ENCODE data around the gene ADAD2.

Gene ADAD2

GRCh38 chr16:84223456-84223855, 32.5 kb downstream of the ADAD2 start:
- no peak for DNase-seq (ENCODE audit: low read depth in 2 of 2)

GRCh38 chr16:84224554-84224953, 33.6 kb downstream of the ADAD2 start:
- DNase-seq (ENCODE audit: low read depth in 2 of 2), result no peak

- no peak for DNase-seq (ENCODE audit: low read depth in 2 of 2)
Measured at GRCh38 chr16:84225126-84225525, 34.2 kb downstream of the ADAD2 start.

- no peak for DNase-seq (ENCODE audit: low read depth in 2 of 2)
Measured at GRCh38 chr16:84225571-84225970, 34.6 kb downstream of the ADAD2 start.

GRCh38 chr16:84226026-84226425, 35.1 kb downstream of the ADAD2 start:
- no peak for DNase-seq (ENCODE audit: low read depth in 2 of 2)

- no peak for DNase-seq (ENCODE audit: low read depth in 2 of 2)
Measured at GRCh38 chr16:84227548-84227947, 36.6 kb downstream of the ADAD2 start.

- DNase-seq (ENCODE audit: low read depth in 2 of 2), result no peak
Measured at GRCh38 chr16:84228256-84228838, 37.4 kb downstream of the ADAD2 start.

GRCh38 chr16:84229471-84229870, 38.5 kb downstream of the ADAD2 start:
- no peak for DNase-seq (ENCODE audit: low read depth in 2 of 2)

- no peak for DNase-seq (ENCODE audit: low read depth in 2 of 2)
Measured at GRCh38 chr16:84232060-84232459, 41.1 kb downstream of the ADAD2 start.

GRCh38 chr16:84232969-84233368, 42.0 kb downstream of the ADAD2 start:
- DNase-seq (ENCODE audit: low read depth in 2 of 2), result no peak

- no peak for DNase-seq (ENCODE audit: low read depth in 2 of 2)
Measured at GRCh38 chr16:84233748-84234147, 42.8 kb downstream of the ADAD2 start.

GRCh38 chr16:84234321-84235241, 43.6 kb downstream of the ADAD2 start:
- no peak for DNase-seq (ENCODE audit: low read depth in 2 of 2)

GRCh38 chr16:84236671-84237070, 45.7 kb downstream of the ADAD2 start:
- DNase-seq (ENCODE audit: low read depth in 2 of 2), result no peak

GRCh38 chr16:84237994-84238750, 47.2 kb downstream of the ADAD2 start:
- no peak for DNase-seq (ENCODE audit: low read depth in 2 of 2)

- DNase-seq (ENCODE audit: low read depth in 2 of 2), result no peak
Measured at GRCh38 chr16:84239141-84239769, 48.3 kb downstream of the ADAD2 start.

- no peak for DNase-seq (ENCODE audit: low read depth in 2 of 2)
Measured at GRCh38 chr16:84239909-84240308, 49.0 kb downstream of the ADAD2 start, which contains the start of gene KCNG4. KCNG4 (minus strand) TSS chr16:84240012; CDS start chr16:84237485, 2,527 bp downstream.

GRCh38 chr16:84240455-84240854, 49.5 kb downstream of the ADAD2 start:
- DNase-seq (ENCODE audit: low read depth in 2 of 2), result no peak

GRCh38 chr16:84241778-84242177, 50.8 kb downstream of the ADAD2 start:
- DNase-seq (ENCODE audit: low read depth in 2 of 2), result no peak

GRCh38 chr16:84242839-84243238, 51.9 kb downstream of the ADAD2 start:
- DNase-seq (ENCODE audit: low read depth in 2 of 2), result no peak

GRCh38 chr16:84243732-84244131, 52.8 kb downstream of the ADAD2 start:
- DNase-seq (ENCODE audit: low read depth in 2 of 2), result no peak

- DNase-seq (ENCODE audit: low read depth in 2 of 2), result no peak
Measured at GRCh38 chr16:84244728-84245127, 53.8 kb downstream of the ADAD2 start.
